ENCODE results near the gene AIMP2.
A peak's percentile ranks its signal among the peaks of the same experiment; 100 is the strongest.
"Not testable (repeated sequence)": the region's sequence is repeated elsewhere in the genome, so short reads cannot be mapped to it uniquely, and the experiment has no call there.

Gene AIMP2

DNA sequence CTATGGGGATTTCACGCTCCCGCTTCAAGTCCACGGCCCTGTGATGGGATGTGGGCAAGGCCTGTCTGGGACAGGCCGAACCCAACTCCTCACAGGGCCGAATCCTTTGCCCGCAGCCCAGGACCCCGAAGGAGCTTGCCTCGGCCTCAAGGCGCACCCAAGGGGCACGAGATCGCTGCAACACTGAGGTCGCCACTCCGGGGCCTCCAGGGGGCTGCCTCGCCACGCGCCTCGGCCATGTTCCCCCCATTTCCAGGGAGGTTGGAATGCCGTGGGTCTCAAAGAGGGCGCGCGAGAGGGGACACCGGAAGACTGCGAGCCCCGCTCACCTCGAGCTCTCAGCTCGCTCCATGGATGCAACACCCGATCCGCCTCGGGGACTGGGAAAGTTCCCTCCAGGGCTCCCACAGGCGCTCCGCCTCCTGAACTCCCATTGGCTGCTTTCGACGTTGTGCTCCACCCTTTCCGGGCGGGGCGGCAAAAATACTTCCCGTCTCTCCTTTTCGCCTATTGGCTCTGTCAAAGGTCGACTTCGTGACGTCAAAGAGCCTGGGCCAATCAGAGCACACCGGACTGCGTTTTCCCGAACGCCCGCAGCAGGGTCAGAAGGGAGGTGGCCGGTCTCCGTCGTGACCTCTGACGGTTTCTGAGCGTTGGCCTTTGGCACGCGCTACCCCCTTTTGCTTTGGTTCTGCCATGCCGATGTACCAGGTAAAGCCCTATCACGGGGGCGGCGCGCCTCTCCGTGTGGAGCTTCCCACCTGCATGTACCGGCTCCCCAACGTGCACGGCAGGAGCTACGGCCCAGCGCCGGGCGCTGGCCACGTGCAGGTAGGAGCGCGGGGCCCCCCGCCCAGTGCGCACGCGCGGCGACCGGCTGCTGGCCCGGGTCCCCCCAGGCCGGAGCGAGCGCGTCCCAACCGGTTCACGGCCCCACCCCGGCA is at the start of gene AIMP2, which contains the start of gene PMS2:
AIMP2 (plus strand) TSS at position 605 of the 944 bp plus-strand sequence; CDS start at position 697, 92 bp downstream.
PMS2 (minus strand) TSS at position 382 of the 944 bp plus-strand sequence; CDS start at position 352, 30 bp downstream.
- peak; percentile 92 to 97 for DNase-seq

DNA sequence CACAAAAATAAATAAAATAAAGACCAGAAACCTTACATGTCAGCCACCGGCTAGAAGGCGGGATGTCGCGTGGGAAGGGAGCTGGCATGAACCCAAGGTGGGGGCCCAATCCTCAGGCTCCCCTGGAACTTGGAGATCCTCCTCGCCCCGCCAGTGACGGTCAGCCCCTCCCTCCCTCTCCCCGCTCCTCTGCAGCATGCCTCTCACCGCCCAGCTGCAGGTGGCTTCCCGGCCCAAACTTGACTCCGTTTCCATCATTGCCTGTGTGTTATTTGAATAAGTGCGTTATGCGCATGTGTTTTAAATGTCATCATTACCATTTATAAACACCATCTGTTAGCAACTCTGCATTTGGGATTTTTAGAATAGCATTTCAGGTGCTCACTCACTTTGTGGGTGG is 45.9 kb upstream of the AIMP2 start:
- not testable (repeated sequence) for DNase-seq

DNA sequence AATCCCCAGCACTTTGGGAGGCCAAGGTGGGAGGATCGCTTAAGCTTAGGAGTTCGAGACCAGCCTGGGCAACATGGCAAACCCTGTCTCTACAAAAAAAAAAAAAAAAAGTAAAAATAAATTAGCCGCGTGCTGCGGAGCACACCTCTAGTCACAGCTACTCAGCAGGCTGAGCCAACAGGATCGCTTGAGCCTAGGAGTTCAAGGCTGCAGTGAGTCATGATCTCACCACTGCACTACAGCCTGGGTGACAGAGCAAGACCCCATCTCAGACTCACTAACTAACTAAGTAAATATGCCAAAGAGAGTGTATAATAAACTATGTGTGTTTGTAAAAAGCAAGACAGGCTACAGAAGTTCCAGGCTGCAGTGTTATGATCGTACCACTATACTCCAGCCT is 45.3 kb upstream of the AIMP2 start:
- DNase-seq = not testable (repeated sequence)

DNA sequence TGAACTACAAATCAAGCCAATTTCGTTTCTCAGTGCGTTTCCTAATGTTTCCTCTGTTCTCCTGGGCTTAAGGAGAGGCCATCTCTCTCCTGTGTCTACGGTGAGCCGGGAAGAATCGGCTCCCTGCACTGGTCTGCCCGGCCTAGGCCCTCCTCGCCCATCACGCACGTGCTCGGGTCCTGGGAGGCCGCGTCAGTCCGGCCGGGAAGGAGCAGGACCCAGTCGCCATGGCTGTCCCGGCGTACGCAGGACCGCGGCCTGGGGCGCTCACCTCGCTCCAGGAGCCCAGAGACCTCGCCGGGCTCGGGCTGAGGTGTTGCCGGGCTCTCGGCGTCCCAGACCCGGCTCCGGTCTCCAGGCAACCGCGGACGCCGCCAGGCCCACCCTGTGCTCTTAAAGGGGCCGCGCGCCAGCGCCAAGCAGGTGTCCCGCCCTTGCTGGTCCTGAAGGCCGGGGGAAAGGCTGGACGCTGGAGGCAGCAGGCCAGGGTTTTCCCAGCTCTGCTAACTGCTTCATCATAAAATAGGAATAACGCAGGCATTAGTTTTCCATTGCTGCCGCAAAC is 38.6 kb upstream of the AIMP2 start, which contains the start of gene RSPH10B:
RSPH10B (minus strand) TSS at position 343 of the 565 bp plus-strand sequence. CDS start 3,573 bp downstream, outside the sequence.
- not testable (repeated sequence) for DNase-seq

DNA sequence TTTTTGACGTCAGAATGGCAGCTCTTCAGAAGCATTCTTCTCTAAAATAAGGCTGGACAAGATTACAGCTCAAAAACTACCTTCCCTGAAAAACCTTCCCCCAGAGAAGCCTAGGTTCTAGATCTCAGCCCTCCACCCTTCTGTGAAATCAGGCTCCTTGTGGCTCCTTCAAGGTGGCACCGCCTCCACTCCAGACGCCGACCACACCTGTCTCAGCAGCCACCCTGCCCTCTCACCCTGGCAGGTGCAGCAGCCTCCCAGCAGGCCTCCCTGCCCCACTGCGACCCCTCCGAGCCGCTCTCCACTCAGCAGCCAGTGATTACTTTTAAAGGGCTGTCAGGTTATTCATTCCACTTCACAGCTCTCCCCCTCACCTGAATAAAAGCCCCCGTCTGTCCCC is 35.5 kb upstream of the AIMP2 start:
- not testable (repeated sequence) for DNase-seq

DNA sequence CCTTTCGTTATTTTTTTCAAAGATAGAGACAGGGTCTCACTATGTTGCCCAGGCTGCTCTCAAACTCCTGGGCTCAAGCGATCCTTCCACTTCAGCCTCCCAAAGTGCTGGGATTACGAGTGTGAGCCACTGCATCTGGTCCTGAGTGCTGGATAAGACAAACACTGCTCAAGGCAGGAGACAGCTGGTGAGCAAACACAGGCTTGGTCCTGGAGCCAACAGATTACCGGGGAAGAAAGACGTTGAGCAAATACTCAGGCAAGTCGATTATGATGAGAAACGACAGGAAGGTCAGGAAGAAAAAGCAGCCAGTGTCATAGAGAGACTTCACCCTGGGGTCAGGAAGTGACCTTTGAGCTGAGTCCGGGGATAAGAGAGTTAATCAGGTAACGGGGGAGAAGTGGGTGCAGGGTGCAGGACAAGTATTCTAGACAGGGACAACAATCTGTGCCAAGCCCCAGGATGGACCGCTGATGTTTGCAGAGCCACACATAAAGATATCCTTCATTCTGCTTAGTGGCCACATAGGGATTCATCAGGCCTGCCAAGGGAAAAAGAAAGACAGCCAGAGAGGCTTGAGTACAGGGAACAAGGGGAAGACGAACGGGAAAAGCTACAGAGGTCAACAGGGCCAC is 29.3 kb upstream of the AIMP2 start:
- DNase-seq = not testable (repeated sequence)

DNA sequence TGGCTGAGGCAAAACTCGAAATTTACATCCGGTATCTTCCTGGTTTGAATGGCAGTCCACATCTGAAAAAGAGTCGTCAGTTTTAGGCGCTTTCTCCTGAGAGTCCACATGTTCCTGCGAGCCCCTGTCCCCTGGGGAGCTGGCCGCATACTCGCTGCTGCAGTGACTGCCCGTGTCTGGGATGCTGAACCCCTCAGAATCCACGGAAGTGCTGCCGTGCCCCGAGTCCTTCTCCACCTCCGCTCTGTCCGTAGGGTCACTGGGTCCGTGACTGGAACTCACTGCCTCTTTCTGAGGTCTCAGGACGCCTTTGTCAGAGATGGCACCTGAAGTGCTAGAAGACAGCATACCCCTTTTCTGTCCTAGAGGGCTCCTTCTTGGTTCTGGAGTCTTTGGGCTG is 22.0 kb upstream of the AIMP2 start:
- DNase-seq = not testable (repeated sequence)

DNA sequence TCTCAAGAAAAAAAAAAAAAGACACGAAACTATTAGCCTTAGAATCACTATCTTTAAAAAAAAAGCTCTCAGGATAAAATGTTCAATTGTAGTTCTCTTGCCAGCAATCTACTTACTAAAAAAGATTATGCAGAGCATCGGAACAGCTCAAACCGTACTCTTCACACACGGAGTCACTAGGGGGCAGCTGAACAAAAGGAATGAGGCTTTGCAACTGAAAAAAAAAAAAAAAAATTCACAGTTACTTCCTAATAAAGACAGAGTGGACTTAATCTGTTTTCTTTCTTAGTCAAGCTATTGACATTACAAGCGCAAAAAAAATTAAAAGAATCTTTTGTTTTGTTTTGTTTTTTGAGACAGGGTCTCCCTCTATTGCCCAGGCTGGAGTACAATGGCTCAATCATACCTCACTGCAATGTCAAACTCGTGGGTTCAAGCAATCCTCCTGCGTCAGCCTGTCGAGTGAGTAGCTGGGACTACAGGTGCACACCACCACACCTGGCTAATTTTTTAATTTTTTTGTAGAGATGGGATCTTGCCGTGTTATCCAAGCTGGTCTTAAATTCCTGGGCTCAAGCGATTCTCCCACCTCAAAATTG is 11.8 kb upstream of the AIMP2 start:
- DNase-seq = peak; percentile 58 to 69

DNA sequence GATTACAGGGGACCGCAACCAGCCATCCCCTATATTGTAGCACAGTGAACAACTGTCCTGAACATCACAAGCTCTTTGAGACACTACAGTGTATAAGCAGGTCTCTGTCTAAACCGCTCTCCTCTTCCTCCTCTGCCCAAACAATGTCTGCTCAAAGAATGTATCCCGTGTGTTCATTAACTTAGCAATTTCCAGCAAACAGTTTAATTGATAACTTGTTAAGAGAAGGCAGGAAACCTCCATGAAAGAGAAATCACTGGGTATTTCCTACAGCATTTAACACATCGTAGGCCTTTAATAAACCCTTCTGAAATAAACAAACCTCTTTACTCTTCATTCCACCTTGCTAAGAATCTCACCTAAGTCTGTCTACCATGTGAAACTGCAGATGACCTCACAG is 1.7 kb upstream of the AIMP2 start:
- DNase-seq = no peak

DNA sequence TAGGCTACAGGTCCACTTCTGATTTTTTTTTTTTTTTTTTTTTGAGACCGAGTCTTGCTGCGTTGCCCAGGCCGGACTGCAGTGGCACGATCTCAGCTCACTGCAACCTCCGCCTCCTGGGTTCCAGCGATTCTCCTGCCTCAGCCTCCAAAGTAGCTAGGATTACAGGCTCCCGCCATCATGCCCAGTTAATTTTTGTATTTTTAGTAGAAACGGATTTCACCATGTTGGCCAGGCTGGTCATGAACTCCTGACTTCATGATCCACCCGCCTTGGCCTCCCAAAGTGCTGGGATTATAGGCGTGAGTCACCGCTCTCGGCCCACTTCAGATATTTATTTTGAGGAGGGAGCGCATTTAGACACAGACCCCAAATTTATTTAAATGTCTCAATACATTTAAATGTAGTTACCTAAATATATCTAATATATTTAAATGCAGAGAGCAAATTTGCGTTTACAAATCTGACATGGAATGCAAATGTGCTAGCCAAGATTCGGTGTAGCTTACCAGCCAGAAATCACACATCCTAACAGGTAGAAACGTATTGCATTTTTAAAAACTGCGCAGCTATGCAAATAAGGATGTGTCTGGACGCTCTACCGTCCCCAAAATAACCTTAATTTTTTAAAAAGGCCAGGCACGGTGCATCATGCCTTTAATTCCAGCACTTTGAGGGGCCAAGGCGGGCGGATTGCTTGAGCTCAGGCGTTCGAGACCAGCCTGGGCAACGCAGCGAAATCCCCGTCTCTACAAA is 1.1 kb upstream of the AIMP2 start:
- not testable (repeated sequence) for DNase-seq

DNA sequence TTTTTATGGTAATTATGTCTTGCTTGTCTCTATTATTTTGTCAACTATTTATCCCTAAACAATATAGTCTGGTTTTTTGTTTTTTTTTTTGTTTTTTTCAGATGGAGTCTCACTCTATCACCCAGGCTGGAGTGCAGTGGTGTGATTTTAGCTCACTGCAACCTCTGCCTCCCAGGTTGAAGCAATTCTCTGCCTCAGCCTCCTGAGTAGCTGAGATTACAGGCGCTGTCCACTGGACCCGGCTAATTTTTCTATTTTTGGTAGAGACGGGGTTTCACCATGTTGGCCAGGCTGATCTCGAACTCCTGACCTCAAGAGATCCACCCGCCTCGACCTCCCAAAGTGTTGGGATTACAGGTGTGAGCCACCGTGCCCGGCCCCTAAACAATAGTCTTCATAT is 1.3 kb downstream of the AIMP2 start:
- DNase-seq = not testable (repeated sequence)

DNA sequence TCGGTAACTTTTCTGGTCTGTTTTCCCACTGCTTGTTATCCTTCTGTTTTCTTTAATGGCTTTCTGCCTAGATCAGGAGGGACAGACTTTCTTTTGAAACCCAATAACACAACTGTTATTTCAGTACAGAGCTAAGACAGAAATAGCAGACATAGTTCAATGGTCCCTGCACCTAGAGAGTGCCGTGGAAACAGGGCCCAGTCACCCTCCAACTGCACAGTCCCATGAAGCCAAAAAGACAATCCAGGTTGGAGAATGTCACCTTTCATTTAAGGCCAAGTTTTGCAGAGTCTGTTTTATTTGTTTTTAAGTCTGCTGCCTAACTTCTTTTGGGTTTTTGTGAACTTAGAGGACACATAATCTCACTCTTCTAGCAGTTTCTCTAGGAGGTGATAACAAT is 2.5 kb downstream of the AIMP2 start:
- no peak for DNase-seq

DNA sequence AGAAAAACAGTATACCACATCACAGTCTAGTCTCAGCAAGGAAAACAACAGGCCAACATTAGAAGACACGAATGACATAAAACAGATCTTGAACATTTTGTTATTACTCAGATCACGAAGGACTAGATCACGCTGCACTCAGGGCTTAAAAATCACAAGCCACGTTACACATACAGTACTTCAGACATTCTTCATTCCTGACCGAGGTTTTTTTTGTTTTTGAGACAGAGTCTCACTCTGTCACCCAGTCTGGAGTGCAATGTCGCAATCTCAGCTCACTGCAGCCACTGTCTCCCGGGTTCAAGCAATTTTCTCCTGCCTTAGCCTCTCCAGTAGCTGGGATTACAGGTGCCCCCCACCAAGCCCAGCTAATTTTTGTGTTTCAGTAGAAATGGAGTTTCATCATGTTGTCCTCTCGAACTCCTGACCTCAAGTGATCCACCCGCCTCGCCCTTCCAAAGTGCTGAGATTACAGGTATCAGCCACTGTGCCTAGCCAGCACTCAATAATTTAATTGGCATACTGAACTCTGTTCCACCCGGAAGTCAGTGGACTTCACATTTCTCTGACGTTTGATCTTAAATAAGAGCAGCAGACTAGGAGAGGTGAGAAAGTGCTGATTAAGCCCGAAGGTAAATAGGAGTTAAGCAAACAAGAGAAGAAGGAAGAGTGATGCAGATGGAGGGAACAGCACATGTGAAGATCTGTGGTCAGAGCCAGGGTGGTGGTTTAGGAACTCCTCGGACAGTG is 3.5 kb downstream of the AIMP2 start:
- no peak for DNase-seq

DNA sequence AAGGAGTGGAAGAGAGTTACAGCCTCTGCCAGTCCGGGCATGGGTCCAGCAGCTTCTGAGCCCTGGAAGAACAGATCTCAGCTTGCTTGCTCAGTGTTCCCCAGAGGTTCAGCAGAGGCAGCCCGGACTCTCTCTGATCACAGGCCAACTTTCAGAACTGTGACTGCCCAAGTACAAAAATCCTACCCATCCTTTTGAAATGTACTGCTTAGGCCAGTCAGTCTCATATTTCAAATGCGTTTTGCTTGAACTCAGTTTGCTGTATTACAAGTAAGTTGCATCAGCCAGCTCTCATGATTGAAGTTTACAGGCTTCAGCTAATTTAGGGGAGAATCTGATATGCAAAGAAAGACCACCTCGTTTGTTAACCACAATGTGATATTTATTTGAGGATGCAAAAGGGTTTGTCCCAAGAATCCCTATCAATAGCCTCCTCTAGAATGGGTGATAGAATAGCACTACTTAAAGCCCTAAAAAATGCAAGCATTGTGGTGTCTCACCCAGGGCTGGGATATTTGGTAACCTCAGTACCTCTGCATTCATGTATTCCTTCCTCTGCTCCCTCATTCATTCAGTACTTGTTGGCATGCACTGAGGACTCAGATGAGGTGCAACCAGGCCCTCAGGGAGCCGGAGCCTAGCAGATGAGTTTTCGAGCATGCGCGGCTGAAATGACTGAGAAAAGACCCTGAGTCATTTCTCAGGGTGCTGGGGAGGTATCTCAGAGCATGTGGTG is 7.0 kb downstream of the AIMP2 start:
- no peak for DNase-seq

DNA sequence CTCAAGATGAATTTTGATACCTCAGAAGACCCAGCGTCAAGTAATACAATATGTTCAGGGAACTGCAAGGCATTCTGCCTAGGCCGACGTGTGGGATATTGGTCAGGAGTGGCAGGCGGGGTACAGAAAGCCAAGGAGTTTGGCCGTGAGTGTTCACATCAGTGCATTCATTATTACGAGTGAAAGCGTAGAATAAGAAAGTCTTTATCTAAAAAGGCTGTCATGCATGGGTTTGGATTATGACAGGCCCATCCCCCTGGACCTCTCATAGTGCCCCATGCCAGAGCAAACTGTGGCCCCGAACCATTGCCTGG is 7.5 kb downstream of the AIMP2 start:
- DNase-seq = no peak

DNA sequence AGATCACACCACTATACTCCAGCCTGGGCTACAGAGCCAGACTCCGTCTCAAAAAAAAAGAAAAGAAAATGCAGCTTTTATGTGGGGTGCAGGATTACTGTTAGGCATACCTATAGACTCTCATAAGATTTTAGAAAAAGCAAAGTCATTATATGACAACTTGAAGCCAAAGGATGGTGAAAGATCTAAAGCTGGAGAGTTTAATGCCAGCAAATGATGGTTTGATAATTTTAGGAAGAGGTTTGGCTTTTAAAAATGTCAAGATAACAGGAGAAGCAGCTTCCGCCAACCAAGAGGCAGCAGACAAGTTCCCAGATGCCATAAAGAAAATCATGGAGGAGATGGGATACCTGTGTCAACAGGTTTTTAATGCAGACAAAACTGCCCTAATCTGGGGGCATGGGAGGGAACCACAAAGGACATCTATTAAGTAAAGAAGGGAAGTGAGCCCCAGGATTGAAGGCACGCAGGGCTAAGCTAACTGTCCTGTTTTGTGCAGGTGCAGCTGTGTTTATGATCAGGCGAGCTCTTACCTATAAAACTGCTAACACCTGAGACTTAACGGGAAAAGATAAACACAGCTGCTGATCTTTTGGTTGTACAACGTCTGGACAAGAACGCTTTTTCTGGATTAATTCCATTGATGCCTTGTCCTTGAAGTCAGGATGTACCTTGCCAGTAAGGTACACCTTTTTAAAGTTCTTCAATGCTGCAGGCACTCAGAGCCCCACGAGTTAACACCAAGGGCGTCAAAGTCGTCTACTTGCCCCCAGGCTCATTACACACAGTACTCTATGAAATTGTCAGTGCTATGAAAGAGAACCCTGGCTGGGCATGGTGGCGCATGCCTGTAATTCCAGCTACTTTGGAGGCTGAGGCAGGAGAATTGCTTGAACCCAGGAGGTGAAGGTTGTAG is 11.6 kb downstream of the AIMP2 start:
- no peak for DNase-seq

DNA sequence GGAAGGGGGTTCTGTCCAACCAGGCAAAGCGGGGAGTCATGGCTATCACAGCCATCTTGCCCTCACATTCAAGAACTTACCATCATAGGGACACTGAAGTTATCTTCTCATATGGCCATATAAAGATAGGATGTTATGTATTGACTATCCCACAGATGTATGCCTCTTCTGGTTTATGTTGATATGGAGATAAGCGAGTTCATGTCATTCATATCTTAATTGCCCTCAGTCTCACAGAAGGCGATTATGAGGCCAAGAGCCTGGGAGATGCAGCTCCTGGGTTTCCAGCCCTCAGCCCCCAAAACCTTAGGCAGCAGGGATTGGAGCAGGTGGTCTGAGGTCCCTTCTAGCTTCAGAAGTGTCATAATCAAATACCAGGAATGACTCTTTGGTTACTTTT is 13.6 kb downstream of the AIMP2 start:
- no peak for DNase-seq

DNA sequence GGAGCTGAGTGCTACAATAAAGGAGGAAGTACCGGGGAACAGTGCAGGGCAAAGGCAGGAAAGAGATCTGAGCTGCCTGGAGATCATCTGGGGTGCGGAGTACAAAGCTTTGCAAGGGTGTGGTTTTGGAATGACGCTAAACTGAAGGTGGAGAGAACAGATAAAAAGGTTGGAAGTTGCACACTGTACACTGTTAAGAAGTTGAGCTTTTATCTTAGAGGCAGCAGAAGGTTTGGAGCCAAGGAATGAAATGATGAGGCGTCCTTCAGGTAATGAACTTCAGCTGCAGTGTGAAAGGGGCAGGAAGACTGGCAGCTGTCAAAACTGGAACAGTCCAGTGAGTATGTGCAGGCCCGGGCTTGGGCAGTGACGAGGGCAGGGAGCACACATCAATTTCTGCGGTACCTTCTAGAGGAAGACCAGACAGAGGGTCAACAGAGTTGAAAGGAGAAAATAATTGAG is 14.9 kb downstream of the AIMP2 start:
- no peak for DNase-seq

DNA sequence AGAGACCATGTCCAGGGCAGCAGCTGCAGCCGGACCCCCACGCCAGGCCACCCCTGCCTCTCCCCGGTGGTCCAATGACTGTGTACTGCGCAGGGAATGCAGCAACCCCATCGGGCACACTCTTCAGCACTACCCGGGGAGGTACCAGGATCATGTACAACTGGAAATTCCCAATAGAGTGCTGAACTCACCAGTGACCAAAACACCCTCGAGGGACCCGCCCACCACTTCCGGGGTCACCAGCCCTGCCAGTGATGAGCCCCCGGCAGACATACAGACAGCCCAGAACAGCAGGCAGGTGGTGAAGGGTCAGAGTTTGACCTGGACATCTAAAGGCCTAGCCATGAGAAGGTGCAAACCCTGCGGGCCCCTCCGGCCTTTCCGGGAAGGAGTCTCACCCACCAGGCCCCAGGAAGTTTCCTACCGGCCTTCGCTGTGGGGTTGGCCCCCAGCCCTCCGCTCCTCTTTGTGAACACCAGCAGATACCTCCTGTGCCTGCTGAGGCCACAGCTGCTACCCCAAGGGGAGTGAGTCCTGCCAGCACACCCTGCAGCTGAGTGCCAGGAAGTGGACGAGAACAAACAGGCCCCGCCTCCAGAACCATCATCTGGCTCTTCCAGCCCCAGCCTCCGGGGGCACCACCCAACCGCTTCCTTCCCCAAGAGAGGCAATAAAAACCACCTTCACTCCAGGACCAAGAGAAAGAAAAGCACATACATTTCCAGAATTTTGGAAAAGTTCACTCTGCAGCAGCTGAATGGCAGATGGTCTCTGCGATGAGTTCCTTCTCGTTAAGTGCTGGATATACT is 17.1 kb downstream of the AIMP2 start:
- peak in 1 of 2 experiments; percentile 31 for DNase-seq
